KMS-11 (cell line): ENCODE data around the gene CCDC9B.
A peak's percentile ranks its signal among the peaks of the same experiment; 100 is the strongest.

Experiments
- H2AFZ ChIP-seq: fragments of 200-600 bp; sonication (generic); 2 replicates; pipeline ENCODE4 v1.6.1; 2016; ENCODE audit warnings: antibody characterized with exemption, mixed run types, low read depth
- H3K27ac ChIP-seq: fragments of 200-600 bp; sonication (generic); 2 replicates; pipeline ENCODE4 v1.6.1; 2016; ENCODE audit warnings: mild to moderate bottlenecking, mixed run types
- H3K27me3 ChIP-seq: fragments of 200-600 bp; sonication (generic); 2 replicates; pipeline ENCODE4 v1.6.1; 2017; ENCODE audit warnings: mild to moderate bottlenecking, low read depth, mixed run types, moderate library complexity; ENCODE audit not compliant: insufficient read depth
- H3K36me3 ChIP-seq: fragments of 200-600 bp; sonication (generic); 2 replicates; pipeline ENCODE4 v1.6.1; 2017; ENCODE audit warnings: mild to moderate bottlenecking, mixed run types; ENCODE audit not compliant: insufficient read depth
- H3K4me1 ChIP-seq: fragments of 200-600 bp; sonication (generic); 2 replicates; pipeline ENCODE4 v1.6.1; 2016; ENCODE audit warnings: mild to moderate bottlenecking, low read depth, mixed run types; ENCODE audit not compliant: poor library complexity, severe bottlenecking
- H3K4me2 ChIP-seq: fragments of 200-600 bp; sonication (generic); 2 replicates; pipeline ENCODE4 v1.7.0; 2016; ENCODE audit warnings: mild to moderate bottlenecking, mixed run types
- H3K4me3 ChIP-seq: fragments of 200-600 bp; sonication (generic); IDR thresholded peaks from 2 replicates; pipeline ENCODE4 v1.6.1; 2017; ENCODE audit warnings: low read depth, low read length, mixed read lengths; ENCODE audit not compliant: insufficient read depth
- H3K79me2 ChIP-seq: fragments of 200-600 bp; sonication (generic); 2 replicates; pipeline ENCODE4 v1.6.1; 2016; ENCODE audit warnings: low read depth, mixed run types; ENCODE audit not compliant: insufficient read depth
- H3K9ac ChIP-seq: fragments of 200-600 bp; sonication (generic); 2 replicates; pipeline ENCODE4 v1.6.1; 2016; ENCODE audit warnings: mild to moderate bottlenecking, mixed run types
- H4K20me1 ChIP-seq: fragments of 200-600 bp; sonication (generic); 2 replicates; pipeline ENCODE4 v1.6.1; 2016; ENCODE audit warnings: mild to moderate bottlenecking, mixed run types; ENCODE audit not compliant: insufficient read depth
- CTCF ChIP-seq: fragments of 200-600 bp; sonication (generic); conservative IDR thresholded peaks from 2 replicates; pipeline ENCODE4 v1.6.1; 2017; ENCODE audit warnings: low read depth, mild to moderate bottlenecking, antibody characterized with exemption, low read length, moderate library complexity, mixed read lengths

Gene CCDC9B

GRCh38 chr15:40337597-40337996, 3.1 kb downstream of the CCDC9B start:
- Histone ChIP-seq H2AFZ (peak overlapping the region; percentile 67), H3K4me1 (peaks cover 19% of the 10 kb centered on the region), H4K20me1 (no peaks in the 10 kb centered on the region), H3K4me3 (no peak overlapping the region), H3K27me3 (no peaks in the 10 kb centered on the region), H3K27ac (no peak overlapping the region), H3K36me3 (no peaks in the 10 kb centered on the region), H3K9ac (no peak overlapping the region), H3K79me2 (no peaks in the 10 kb centered on the region), H3K4me2 (peak overlapping the region; percentile 37)
- no peak for TF ChIP-seq CTCF

GRCh38 chr15:40336744-40337122, 4.0 kb downstream of the CCDC9B start:
- H2AFZ ChIP-seq: peak overlapping the region; percentile 34

GRCh38 chr15:40335938-40336743, 4.6 kb downstream of the CCDC9B start:
- no peak overlapping the region for H3K9ac ChIP-seq
- no peak overlapping the region for H3K4me3 ChIP-seq
- no peaks in the 10 kb centered on the region for H3K27me3 ChIP-seq
- H3K36me3 ChIP-seq: no peaks in the 10 kb centered on the region
- peak overlapping the region; percentile 34; the same call in 1 of the 2 replicates for H2AFZ ChIP-seq
- H3K79me2 ChIP-seq: no peaks in the 10 kb centered on the region
- peak overlapping the region; percentile 39; the same call in 1 of the 2 replicates for H3K4me2 ChIP-seq
- no peak overlapping the region for H3K27ac ChIP-seq
- no peaks in the 10 kb centered on the region for H4K20me1 ChIP-seq
- TF ChIP-seq CTCF: no peak
- peaks cover 19% of the 10 kb centered on the region for H3K4me1 ChIP-seq

More at GRCh38 chr15:40336744-40337122, 4.0 kb downstream of the CCDC9B start:
- peak; percentile 51 for TF ChIP-seq CTCF
- Histone ChIP-seq H4K20me1 (no peaks in the 10 kb centered on the region), H3K4me3 (no peak overlapping the region), H3K36me3 (no peaks in the 10 kb centered on the region), H3K27me3 (no peaks in the 10 kb centered on the region), H3K27ac (no peak overlapping the region), H3K4me2 (peak overlapping the region; percentile 39; the same call in 1 of the 2 replicates), H3K4me1 (peaks cover 19% of the 10 kb centered on the region), H3K9ac (no peak overlapping the region), H3K79me2 (no peaks in the 10 kb centered on the region)

- H3K9ac ChIP-seq: no peak overlapping the region
- H3K4me2 ChIP-seq: no peak overlapping the region
- H4K20me1 ChIP-seq: no peaks in the 10 kb centered on the region
- peaks cover 27% of the 10 kb centered on the region for H3K4me1 ChIP-seq
- H3K36me3 ChIP-seq: no peaks in the 10 kb centered on the region
- H3K4me3 ChIP-seq: no peak overlapping the region
- H2AFZ ChIP-seq: no peak overlapping the region
- H3K27me3 ChIP-seq: no peaks in the 10 kb centered on the region
- no peak for TF ChIP-seq CTCF
- no peaks in the 10 kb centered on the region for H3K79me2 ChIP-seq
- no peak overlapping the region for H3K27ac ChIP-seq
Measured at GRCh38 chr15:40334941-40335795, 5.6 kb downstream of the CCDC9B start.
